HEK293T (cell line): ENCODE data around the gene NUMB.

Source experiments
- FOXA1 ChIP-seq: fragments of 450-650 bp; IDR thresholded peaks from 2 replicates; pipeline ENCODE4 v1.6.1; 2016; ENCODE audit warnings: mild to moderate bottlenecking
- FOXK2 ChIP-seq: fragments of 450-650 bp; IDR thresholded peaks from 2 replicates; pipeline ENCODE4 v1.6.1; 2016; ENCODE audit warnings: mild to moderate bottlenecking
- SP1 ChIP-seq: fragments of 450-650 bp; IDR thresholded peaks from 2 replicates; pipeline ENCODE4 v1.6.1; 2017

DNA sequence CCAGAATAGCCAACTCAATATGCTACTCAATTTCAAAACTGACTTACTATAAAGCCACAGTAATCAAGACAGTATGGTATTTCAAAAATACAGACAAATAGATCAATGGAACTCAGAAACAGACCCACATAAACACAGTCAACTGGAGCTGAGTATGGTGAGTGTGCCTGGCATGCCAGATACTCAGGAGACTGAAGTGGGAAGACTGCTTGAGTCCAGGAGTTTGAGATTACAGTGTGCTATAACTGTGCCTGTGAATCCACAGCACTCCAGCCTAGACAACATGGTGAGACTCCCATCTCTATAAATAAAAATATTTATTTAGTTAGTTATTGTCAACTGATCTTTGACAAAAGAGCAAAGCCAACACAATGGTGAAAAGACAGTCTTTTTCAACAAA lies 81.8 kb downstream of the NUMB start:
- TF ChIP-seq SP1: no peak
- no peak for TF ChIP-seq FOXK2
- TF ChIP-seq FOXA1: no peak
